Measurements from ENCODE around the gene KCNQ5. TPM values are rescaled to one million over a fixed set of nuclear protein-coding genes. Genes with fewer than 3 reads are reported as not detected.

The KCNQ5 gene
- total RNA-seq, 1 donor from 2014 or later, result 1.2 TPM

DNA sequence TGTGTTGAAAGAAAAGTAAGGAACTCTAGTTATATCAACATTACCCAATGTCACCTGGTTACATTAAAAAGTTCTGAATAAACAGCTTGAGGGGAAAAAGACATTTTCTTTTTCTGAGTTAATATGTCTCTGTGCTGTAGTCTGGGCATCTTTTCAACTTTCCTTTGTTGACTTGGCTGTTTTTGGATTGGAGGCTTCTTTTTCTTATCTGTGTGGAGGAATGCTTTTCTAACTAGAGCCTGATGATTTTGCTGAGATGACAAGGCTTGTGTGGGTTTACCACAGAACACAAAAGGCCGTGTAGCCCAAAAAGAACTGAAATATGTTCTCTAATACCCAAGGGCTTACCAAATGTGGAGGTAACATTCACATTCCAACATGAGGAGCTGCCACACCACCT, 161.8 kb downstream of the KCNQ5 start:
- Mint-ChIP-seq H3K27ac (ENCODE audit: unreplicated experiment) (no peak overlapping the region), H3K36me3 (ENCODE audit: low read depth) (no peaks in the 10 kb centered on the region), H3K27me3 (ENCODE audit: low read depth) (no peaks in the 10 kb centered on the region), H3K4me3 (no peak overlapping the region), H3K9me3 (no peaks in the 10 kb centered on the region), H3K4me1 (no peaks in the 10 kb centered on the region)
- DNase-seq (ENCODE audit: low read depth, low spot score), result no peak
- TF ChIP-seq, protein P1, sequence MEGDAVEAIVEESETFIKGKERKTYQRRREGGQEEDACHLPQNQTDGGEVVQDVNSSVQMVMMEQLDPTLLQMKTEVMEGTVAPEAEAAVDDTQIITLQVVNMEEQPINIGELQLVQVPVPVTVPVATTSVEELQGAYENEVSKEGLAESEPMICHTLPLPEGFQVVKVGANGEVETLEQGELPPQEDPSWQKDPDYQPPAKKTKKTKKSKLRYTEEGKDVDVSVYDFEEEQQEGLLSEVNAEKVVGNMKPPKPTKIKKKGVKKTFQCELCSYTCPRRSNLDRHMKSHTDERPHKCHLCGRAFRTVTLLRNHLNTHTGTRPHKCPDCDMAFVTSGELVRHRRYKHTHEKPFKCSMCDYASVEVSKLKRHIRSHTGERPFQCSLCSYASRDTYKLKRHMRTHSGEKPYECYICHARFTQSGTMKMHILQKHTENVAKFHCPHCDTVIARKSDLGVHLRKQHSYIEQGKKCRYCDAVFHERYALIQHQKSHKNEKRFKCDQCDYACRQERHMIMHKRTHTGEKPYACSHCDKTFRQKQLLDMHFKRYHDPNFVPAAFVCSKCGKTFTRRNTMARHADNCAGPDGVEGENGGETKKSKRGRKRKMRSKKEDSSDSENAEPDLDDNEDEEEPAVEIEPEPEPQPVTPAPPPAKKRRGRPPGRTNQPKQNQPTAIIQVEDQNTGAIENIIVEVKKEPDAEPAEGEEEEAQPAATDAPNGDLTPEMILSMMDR (conservative IDR thresholded peaks at IDR 0.05), result no peak

DNA sequence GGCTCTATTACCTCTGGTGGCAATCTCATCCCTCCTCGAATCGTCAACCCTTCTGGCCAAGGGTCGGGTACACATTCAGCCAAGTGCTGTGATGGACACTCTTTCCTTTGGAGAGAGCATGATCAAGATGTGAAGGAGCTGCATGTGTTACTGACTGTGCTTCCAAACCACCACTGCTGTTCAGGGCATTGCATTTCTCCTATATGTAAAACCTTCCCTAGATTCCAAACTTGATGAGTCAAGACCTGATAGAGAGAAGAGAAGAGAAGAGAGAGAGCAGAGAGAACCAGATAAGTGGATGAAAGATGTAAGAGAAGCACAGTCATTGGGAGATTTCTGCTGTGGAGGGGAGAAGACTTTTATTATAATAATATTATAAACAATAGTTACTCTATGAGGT, 162.2 kb downstream of the KCNQ5 start:
- no peak for DNase-seq (ENCODE audit: low read depth, low spot score)
- H3K27ac Mint-ChIP-seq (ENCODE audit: unreplicated experiment), result no peak overlapping the region
- no peaks in the 10 kb centered on the region for H3K36me3 Mint-ChIP-seq (ENCODE audit: low read depth)
- no peaks in the 10 kb centered on the region for H3K27me3 Mint-ChIP-seq (ENCODE audit: low read depth)
- H3K9me3 Mint-ChIP-seq, result no peaks in the 10 kb centered on the region
- no peaks in the 10 kb centered on the region for H3K4me1 Mint-ChIP-seq
- TF ChIP-seq, protein P1 (conservative IDR thresholded peaks at IDR 0.05), result no peak
- no peak overlapping the region for H3K4me3 Mint-ChIP-seq

DNA sequence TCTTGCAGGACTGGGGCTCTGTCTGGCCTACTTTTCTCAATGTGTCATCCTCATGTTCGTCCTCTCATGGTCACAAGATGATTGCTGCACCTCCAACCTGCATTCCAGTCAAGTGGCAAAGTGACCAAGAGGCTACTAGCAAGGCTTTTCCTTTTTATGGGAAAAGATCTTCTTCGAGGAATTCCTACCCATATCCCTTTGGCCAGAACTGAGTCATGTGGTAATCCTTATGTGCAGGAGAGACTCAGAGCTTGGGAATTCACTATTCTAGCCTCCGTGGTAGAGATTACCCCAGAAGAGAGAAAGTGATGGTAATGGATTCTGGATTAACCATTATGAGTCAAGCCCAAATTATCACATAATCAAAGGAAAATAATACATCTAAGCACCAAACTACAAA, 162.7 kb downstream of the KCNQ5 start:
- TF ChIP-seq, protein P1 (conservative IDR thresholded peaks at IDR 0.05), result no peak
- no peak overlapping the region for H3K4me3 Mint-ChIP-seq
- DNase-seq (ENCODE audit: low read depth, low spot score), result no peak
- no peak overlapping the region for H3K27ac Mint-ChIP-seq (ENCODE audit: unreplicated experiment)
- no peaks in the 10 kb centered on the region for H3K27me3 Mint-ChIP-seq (ENCODE audit: low read depth)
- H3K9me3 Mint-ChIP-seq, result no peaks in the 10 kb centered on the region
- H3K36me3 Mint-ChIP-seq (ENCODE audit: low read depth), result no peaks in the 10 kb centered on the region
- H3K4me1 Mint-ChIP-seq, result no peaks in the 10 kb centered on the region

DNA sequence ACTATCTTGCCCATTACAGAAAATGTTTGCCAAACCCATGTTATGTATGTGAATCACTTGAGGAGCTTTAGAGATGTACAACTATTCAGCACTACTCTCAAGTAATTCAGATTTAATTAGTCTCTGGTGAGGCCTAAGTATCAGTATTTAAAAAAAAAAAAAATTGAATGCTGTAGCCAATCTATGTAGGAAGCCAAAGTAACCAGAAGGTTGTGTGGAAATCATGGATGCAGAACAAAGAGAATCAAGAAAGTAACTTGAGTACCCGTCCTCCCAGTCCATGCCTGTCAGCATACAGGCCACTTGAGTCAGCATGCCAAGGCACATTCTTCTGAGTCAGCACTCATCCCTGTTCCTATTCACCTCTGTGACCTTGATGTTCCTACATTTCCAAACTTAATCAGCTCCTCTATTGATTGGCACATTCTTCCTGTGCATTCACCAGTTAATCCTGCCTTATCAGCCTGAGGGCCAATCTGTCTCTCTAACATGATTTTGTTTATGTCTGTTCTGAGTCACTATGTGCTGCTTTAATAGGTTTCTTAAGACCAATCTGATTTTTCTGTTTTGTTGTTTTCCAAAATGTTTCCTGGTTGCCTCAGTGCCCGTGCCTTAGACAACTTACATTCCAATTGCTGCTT, 165.6 kb downstream of the KCNQ5 start:
- H3K9me3 Mint-ChIP-seq, result no peaks in the 10 kb centered on the region
- H3K4me1 Mint-ChIP-seq, result no peaks in the 10 kb centered on the region
- DNase-seq (ENCODE audit: low read depth, low spot score), result no peak
- no peak overlapping the region for H3K4me3 Mint-ChIP-seq
- H3K27me3 Mint-ChIP-seq (ENCODE audit: low read depth), result no peaks in the 10 kb centered on the region
- TF ChIP-seq, protein P1 (conservative IDR thresholded peaks at IDR 0.05), result no peak
- no peaks in the 10 kb centered on the region for H3K36me3 Mint-ChIP-seq (ENCODE audit: low read depth)
- H3K27ac Mint-ChIP-seq (ENCODE audit: unreplicated experiment), result no peak overlapping the region

DNA sequence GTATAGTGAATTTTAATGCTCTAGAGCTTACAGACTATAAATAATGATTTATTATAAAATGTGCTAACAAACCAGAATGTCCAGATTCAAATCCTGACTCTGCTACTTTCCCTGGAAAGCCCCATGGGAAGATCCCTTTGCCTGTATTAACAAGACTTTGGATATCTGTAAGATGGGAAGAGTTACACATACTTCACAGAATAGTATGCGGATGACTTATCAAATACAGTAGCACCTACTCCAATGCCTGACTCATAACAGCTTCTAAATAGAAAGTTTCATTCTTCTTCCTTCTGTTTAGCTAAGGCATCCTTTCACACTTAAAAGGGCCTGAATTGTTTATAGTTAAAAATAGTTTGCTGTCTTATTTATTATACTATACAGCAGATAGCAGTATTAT, 166.3 kb downstream of the KCNQ5 start:
- Mint-ChIP-seq H3K27ac (ENCODE audit: unreplicated experiment) (no peak overlapping the region), H3K9me3 (no peaks in the 10 kb centered on the region), H3K4me1 (no peaks in the 10 kb centered on the region)

More for the DNA sequence above, 166.3 kb downstream of the KCNQ5 start:
- no peak for DNase-seq (ENCODE audit: low read depth, low spot score)
- no peak overlapping the region for H3K4me3 Mint-ChIP-seq
- H3K27me3 Mint-ChIP-seq (ENCODE audit: low read depth), result no peaks in the 10 kb centered on the region
- H3K36me3 Mint-ChIP-seq (ENCODE audit: low read depth), result no peaks in the 10 kb centered on the region
- TF ChIP-seq, protein P1 (conservative IDR thresholded peaks at IDR 0.05), result no peak
